Stimulated activated CD4-positive, alpha-beta T cell treated with anti-CD3 and anti-CD28 coated beads, Interleukin-2, amount 100 ng/mL, for 24 hours (primary cell): ENCODE results near the gene ADM5.
A peak's percentile ranks its signal among the peaks of the same experiment; 100 is the strongest.

Source experiments
- DNase-seq, 2 donors: peaks; one replicate each; pipeline ENCODE4 v3.0.0-alpha.2; 2020

The ADM5 gene, protein sequence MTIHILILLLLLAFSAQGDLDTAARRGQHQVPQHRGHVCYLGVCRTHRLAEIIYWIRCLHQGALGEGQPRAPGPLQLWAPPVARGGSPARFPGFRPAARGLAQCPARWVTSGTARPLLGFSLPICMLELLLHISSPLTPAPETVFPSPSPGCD

DNA sequence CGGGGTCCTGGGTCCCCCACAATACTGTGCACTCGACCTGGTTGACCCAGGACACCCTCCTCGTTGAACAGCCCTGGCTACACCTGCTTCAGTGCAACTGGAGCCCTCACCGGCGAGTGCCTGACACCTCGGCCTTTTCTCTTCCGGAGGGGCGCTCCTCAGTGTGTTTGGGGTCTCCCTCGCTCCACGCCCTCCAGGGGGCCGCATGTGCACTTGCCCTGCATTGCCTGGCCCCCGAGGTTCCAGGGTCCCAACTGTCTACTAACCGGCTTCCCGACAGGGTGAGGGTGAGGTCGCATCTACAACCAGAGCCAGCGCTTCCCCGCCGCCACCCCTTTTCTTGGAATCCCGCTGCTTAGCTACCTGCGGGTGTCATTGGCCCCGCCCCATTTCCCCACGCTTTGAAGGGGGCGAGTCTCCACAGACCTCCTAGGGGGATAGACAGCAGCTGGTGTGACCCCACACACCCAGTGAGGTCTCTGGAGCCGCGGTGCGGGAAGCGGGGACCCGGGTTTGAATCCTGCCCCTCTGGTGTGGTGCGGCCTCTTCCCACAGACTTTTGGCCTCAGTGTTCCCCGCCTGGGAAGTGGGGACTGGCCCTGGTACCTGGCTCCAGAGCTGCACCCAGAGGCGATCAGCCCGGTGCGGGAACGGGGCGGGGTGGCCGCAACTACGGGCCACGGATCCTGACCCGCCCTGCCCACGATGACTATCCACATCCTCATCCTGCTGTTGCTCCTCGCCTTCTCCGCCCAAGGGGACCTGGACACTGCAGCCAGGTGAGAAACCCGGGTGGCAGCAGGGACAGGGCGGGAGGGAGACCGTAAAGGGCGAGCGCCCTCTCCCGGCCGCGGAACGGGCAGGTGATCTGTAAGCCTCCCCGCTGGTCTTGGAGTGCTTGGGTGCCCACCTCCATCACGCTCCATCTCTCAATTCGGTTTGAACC, at the start of gene ADM5:
Gene ADM5, plus strand, starts transcription at position 462 of the 946 bp plus-strand sequence. Its CDS starts 244 bp downstream, at position 706.
- peak; percentile 49 to 64 for DNase-seq

DNA sequence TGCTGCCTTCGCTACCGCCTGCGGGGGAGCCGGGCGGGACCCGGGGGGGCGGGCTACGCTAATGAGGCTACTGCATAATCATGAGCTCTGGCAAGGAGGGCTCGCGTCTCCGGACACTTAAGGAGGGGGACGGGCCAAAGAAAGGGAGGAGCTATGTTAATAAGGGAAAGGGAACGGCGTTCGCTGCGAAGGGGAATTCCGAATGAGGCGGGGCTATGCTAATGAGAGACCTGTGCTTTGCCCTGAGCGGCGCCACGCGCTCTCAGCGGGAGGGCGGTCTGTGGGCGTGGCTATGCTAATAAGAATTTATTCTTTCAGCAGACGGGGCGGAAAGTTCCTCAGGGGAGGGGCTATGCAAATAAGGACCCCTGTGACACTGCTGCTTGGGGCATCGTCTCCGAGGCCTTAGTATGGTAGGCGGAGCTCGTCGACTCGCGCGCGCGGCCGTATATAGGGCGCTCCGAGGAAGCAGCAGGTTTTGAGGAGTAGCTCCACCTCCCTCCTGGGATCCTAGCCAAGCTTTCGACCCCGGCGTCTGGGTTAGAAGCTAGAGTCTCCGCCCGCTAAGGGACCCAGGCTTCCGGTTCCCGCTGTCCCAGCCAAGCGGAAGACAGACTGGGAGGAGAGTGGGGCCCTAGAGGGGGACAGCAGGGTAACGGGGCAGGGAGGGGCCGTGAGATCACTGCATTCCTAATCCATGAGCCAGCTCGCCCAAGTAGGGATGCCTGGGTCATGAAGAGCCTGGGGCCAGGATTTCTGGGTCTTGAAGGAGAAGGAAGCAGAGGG, 49.1 kb upstream of the ADM5 start, which contains the start of gene RRAS:
Gene RRAS, minus strand, starts transcription at position 31 of the 786 bp plus-strand sequence. CDS start 45 bp downstream, outside the sequence.
- DNase-seq: peak; percentile 100

- peak; percentile 99 for DNase-seq
Observed at GRCh38 chr19:49641688-49642491, 47.5 kb upstream of the ADM5 start, which contains the start of gene SCAF1. SCAF1 (plus strand) TSS chr19:49642209; CDS start chr19:49645027, 2,818 bp downstream.

- no peak for DNase-seq
Observed at GRCh38 chr19:49642492-49643035, 46.8 kb upstream of the ADM5 start.

DNA sequence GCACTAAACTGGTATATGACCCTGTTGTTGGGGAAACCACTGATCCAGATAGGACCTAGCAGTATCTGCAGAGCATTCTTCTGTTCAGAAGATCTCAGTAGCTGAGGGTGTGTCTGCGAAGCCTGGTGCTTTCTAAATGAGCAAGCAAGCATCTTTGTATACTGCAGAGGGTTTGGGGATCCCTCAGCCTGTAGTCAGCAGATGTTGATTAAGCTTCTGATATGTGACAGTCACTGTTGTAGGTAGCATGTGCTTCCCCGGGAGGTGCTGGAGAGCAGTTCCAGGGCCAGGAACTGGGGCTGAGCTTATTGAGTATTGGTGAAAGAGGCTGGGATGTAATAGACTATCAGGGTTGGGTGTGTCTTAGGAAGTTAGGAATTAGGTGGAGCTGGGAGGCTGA, 45.9 kb upstream of the ADM5 start:
- DNase-seq: no peak

DNA sequence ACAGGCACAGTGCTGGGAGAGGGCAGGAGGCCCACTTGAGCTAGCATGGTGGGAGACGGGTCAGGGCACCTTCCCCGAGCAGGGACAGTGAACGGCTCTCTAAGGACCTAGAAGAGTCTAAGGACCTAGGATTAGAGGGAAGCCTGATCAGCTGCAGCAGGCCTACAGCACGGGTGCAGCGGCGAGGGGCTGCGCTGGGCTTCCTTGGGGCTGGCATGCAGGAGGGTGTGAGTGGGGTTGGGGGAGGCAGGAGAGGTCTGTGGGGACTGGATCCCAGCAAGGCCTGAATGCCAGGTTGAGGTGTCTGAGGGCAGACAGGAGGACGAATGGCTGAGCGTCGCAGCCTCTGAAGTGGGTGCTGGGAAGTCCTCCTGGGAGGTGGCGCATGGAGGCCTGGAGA, 43.8 kb upstream of the ADM5 start:
- DNase-seq: no peak

DNA sequence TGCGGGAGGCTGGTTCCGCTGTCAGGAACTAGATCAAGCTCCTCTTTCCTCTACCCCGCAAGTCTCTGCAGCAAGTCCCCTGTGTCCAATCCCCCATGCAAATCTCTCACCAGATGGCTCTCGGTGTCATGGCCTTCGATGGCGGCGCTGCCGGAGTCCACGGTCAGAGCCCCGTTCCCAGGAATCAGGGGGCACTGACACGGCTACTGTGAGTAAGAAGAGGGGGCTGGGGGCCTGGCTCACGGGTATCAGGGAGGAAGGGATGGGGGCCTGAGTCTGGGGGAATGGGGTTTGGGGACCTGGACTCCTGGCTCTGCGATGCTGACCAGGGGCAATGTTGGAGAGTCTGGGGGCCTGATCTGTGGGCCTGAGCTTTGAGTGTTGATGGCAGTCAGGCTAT, 43.4 kb upstream of the ADM5 start:
- DNase-seq: no peak

DNA sequence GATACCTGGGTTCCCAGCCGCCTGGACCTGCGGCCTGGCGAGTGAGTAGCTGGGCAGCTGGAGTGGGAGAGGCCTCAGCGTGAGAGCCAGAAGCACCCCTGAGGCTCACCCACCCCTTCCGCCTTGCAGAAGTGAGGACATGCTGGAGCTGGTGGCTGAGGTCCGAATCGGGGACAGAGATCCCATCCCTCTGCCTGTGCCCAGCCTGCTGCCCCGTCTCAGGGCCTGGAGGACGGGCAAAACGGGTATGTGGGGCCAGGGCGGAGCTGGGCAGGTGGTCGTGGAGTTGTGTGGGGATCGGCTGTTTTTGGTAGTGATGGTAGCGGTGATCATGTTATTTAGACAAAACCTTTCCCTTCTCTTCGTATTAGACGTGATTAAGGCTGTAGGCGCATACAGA, 42.8 kb upstream of the ADM5 start:
- DNase-seq: no peak

DNA sequence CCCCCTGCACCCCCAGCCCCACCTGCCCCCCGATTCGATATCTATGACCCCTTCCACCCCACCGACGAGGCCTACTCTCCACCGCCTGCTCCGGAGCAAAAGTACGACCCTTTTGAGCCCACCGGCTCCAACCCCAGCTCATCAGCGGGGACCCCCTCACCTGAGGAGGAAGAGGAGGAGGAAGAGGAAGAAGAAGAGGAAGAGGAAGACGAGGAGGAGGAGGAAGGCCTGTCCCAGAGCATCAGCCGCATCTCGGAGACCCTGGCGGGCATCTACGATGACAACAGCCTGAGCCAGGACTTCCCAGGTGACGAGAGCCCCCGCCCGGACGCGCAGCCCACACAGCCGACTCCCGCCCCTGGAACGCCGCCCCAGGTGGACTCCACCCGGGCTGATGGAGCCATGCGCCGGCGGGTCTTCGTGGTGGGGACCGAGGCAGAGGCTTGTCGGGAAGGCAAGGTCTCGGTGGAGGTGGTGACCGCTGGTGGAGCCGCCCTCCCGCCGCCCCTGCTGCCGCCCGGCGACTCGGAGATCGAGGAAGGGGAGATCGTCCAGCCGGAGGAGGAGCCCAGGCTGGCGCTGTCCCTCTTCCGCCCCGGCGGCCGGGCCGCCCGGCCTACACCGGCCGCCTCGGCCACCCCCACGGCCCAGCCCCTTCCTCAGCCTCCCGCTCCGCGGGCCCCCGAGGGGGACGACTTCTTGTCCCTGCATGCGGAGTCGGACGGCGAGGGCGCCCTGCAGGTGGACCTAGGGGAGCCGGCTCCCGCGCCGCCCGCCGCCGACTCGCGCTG, 38.2 kb upstream of the ADM5 start:
- DNase-seq: no peak

DNA sequence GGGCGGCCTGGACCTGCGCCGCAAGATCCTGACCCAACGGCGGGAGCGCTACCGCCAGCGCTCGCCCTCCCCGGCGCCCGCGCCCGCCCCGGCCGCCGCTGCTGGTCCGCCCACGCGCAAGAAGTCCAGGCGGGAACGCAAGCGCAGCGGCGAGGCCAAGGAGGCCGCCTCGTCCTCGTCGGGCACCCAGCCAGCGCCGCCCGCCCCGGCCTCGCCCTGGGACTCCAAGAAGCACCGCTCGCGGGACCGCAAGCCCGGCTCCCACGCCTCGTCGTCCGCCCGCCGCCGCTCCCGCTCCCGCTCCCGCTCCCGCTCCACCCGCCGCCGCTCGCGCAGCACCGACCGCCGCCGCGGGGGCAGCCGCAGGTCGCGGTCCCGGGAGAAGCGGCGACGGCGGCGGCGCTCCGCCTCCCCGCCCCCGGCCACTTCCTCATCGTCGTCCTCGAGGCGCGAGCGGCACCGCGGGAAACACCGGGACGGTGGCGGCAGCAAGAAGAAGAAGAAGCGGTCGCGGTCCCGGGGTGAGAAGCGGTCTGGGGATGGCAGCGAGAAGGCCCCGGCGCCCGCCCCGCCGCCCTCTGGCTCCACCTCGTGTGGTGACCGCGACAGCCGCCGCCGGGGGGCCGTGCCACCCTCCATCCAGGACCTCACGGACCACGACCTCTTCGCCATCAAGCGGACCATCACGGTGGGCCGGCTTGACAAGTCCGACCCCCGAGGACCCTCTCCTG, 37.4 kb upstream of the ADM5 start:
- no peak for DNase-seq

DNA sequence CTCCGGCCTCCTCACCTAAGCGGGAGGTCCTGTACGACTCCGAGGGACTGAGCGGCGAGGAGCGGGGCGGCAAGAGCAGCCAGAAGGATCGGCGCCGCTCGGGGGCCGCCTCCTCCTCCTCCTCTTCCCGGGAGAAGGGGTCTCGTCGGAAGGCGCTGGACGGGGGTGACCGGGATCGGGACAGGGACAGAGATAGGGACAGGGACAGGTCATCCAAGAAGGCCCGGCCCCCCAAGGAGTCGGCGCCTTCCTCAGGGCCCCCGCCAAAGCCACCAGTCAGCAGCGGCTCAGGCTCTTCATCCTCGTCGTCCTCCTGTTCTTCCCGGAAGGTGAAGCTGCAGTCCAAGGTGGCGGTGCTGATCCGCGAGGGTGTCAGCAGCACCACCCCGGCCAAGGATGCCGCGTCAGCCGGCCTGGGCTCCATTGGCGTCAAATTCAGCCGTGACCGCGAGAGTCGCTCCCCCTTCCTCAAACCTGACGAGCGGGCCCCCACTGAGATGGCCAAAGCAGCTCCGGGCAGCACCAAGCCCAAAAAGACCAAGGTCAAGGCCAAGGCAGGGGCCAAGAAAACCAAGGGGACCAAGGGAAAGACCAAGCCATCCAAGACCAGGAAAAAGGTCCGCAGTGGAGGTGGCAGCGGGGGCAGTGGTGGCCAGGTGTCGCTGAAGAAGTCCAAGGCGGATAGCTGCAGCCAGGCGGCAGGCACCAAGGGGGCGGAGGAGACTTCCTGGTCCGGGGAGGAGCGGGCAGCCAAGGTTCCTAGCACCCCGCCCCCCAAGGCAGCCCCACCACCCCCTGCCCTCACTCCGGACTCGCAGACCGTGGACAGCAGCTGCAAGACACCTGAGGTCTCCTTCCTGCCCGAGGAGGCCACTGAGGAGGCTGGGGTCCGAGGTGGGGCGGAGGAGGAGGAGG, 36.6 kb upstream of the ADM5 start:
- DNase-seq: no peak

DNA sequence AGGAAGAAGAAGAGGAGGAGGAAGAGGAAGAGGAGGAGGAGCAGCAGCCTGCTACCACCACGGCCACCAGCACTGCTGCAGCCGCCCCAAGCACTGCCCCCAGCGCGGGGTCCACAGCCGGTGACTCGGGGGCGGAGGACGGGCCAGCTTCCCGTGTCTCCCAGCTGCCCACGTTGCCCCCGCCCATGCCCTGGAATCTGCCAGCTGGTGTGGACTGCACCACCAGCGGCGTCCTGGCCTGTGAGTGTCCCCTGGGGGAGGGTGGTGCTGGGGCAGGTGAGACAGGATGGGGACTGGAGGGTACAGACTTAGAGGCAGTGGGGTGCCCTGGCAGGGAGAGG, 36.0 kb upstream of the ADM5 start:
- no peak for DNase-seq

GRCh38 chr19:49654581-49654980, 34.8 kb upstream of the ADM5 start:
- DNase-seq: no peak

DNA sequence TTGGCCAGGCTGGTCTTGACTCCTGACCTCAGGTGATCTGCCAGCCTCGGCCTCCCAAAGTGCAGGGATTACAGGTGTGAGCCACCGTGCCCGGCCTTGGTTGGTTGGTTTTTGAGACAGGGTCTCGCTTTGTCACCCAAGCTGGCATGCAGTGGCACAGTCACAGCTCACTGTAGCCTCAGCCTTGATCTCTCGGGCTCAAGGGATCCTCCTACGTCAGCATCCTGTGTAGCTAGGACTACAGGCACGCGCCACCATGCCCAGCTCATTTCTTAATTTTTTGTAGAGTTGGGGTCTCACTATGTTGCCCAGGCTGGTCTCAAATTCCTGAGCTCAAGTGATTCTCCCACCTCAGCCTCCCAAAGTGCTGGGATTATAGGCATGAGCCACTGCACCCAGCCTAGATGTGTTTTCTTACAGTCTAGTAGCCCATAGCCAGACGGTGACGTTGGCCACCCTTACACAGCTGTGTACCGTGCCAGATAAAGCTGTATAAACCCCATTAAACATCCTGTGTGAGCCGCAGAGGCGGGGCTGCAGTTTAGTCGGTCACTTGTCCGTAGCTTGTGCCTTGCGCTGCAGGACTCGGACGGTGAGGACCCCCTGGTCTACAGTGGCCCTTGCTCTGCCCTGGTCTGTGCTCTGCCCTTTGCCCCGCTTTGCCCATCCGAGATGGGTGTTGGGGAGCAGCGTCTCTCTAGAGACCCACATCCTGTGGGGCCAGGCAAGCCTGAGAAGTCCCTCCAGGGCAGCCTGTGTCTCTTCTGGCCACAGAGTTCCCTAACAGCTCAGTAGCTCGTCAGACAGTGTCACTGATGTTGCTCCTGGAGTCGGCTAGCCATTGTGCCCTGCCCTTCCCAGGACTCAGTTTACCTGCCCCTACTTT, 33.6 kb upstream of the ADM5 start:
- no peak for DNase-seq

- DNase-seq: no peak
Observed at GRCh38 chr19:49656456-49657109, 32.8 kb upstream of the ADM5 start.

GRCh38 chr19:49657493-49658138, 31.8 kb upstream of the ADM5 start:
- DNase-seq: no peak

- no peak for DNase-seq
Observed at GRCh38 chr19:49658139-49658517, 31.3 kb upstream of the ADM5 start.
